K562 (cell line): ENCODE data around the gene NPM1. TPM values are rescaled to one million over a fixed set of nuclear protein-coding genes. Genes with fewer than 3 reads are reported as not detected.

Experiments used
- EP400 ChIP-seq: fragments of 450-650 bp; IDR thresholded peaks from 2 replicates; pipeline ENCODE4 v1.6.1; 2017; ENCODE audit warnings: antibody characterized with exemption, mild to moderate bottlenecking, moderate library complexity
- FIP1L1 ChIP-seq: fragments of 200-400 bp; formaldehyde crosslinking; IDR thresholded peaks from 2 replicates; pipeline ENCODE4 v1.6.1; 2018; ENCODE audit warnings: mild to moderate bottlenecking, low read depth, low read length; ENCODE audit not compliant: poor library complexity, severe bottlenecking
- HNRNPUL1 ChIP-seq: fragments of 200-400 bp; formaldehyde crosslinking; IDR thresholded peaks from 2 replicates; pipeline ENCODE4 v1.6.1; 2017; ENCODE audit warnings: low read length
- MAFG ChIP-seq: fragments of 450-650 bp; conservative IDR thresholded peaks from 2 replicates; pipeline ENCODE4 v1.6.1; 2016; ENCODE audit warnings: missing genetic modification characterization, missing compliant biosample characterization
- MXI1 ChIP-seq: IDR thresholded peaks from 2 replicates; pipeline ENCODE4 v1.6.1; 2011; ENCODE audit warnings: low read depth, mild to moderate bottlenecking, improper control_type of control experiment, low read length
- TCF3 ChIP-seq: sonication (generic); formaldehyde crosslinking; IDR thresholded peaks from 2 replicates; pipeline ENCODE4 v1.4.0; 2020; ENCODE audit warnings: mild to moderate bottlenecking, missing genetic modification reagents
- ZNF766 ChIP-seq: fragments of 200-800 bp; sonication (Bioruptor generic); conservative IDR thresholded peaks from 2 replicates; pipeline ENCODE4 v1.6.1; 2016; ENCODE audit warnings: missing genetic modification characterization, missing compliant biosample characterization
- polyA plus RNA-seq, 8 experiments: library from polyadenylated mRNA; depleted of rRNA in 4 of 8; stranded (reverse) in 5 of 8; unstranded in 3 of 8; fragments of >200 nt; fragmentation: Nextera tagmentation in 2 of 8; fragmentation: Illumina TruSeq in 1 of 8; extraction: Ambion mirVana in 2 of 8; extraction: Trizol in 1 of 8; gene quantifications; 2 replicates each; pipeline versions ENCODE4 v1.2.1 to v1.2.3, GENCODE V29; 2011 to 2014; ENCODE audit warnings: inconsistent platforms in 1 of 8, missing spikeins in 1 of 8
- total RNA-seq, 7 experiments: library from RNA; depleted of rRNA in 6 of 7; stranded (reverse); fragments of >200 nt in 6 of 7; fragmentation: Illumina TruSeq in 2 of 7; extraction: Trizol in 2 of 7; gene quantifications; 2 replicates each; pipeline versions ENCODE4 v1.2.1 to v1.2.3, GENCODE V29; 2011 to 2021; ENCODE audit warnings: low replicate concordance in 1 of 7
- TF ChIP-seq, protein P1 (sequence below): fragments of 250-450 bp; sonication (Bioruptor Pico); IDR thresholded peaks from 2 replicates; pipeline ENCODE4 v1.8.0; 2021; ENCODE audit warnings: borderline replicate concordance, mild to moderate bottlenecking, moderate library complexity; ENCODE audit not compliant: poor library complexity, severe bottlenecking
- TF ChIP-seq, protein P2 (sequence below): fragments of 450-650 bp; IDR thresholded peaks from 2 replicates; pipeline ENCODE4 v1.6.1; 2016; ENCODE audit warnings: missing biosample characterization, missing genetic modification characterization
- TF ChIP-seq, protein P3 (sequence below), 3 experiments: fragments of 200-800 bp in 1 of 3; sonication (Bioruptor generic) in 1 of 3; sonication (generic) in 1 of 3; formaldehyde crosslinking in 1 of 3; IDR thresholded peaks; 2 replicates each; pipeline versions ENCODE4 v1.6.1 to v1.8.0; 2016 to 2022; ENCODE audit warnings: mild to moderate bottlenecking in 2 of 3, missing compliant biosample characterization in 2 of 3, missing genetic modification characterization in 2 of 3, missing genetic modification reagents in 1 of 3
- TF ChIP-seq, protein P4 (sequence below): fragments of 450-650 bp; IDR thresholded peaks from 2 replicates; pipeline ENCODE4 v1.6.1; 2016; ENCODE audit warnings: low read depth, mild to moderate bottlenecking, moderate library complexity
- TF ChIP-seq, protein P5 (sequence below): fragments of 250-450 bp; sonication (Bioruptor Pico); IDR thresholded peaks from 2 replicates; pipeline ENCODE4 v1.4.0; 2020; ENCODE audit warnings: mild to moderate bottlenecking, moderate library complexity, borderline replicate concordance
- TF ChIP-seq, protein P6 (sequence below): sonication (generic); formaldehyde crosslinking; IDR thresholded peaks from 2 replicates; pipeline ENCODE4 v1.8.0; 2022; ENCODE audit warnings: mild to moderate bottlenecking, missing genetic modification reagents
- TF ChIP-seq, protein P7 (sequence below): sonication (generic); formaldehyde crosslinking; IDR thresholded peaks from 2 replicates; pipeline ENCODE4 v1.4.0; 2020; ENCODE audit warnings: mild to moderate bottlenecking, missing genetic modification reagents

Gene NPM1
- total and polyA plus RNA-seq, 9 of the 15 experiments (the other 6 are each of a cell fraction or from before 2014, with no cell fraction given): 2,438 to 6,909 (median 5,639) TPM

DNA sequence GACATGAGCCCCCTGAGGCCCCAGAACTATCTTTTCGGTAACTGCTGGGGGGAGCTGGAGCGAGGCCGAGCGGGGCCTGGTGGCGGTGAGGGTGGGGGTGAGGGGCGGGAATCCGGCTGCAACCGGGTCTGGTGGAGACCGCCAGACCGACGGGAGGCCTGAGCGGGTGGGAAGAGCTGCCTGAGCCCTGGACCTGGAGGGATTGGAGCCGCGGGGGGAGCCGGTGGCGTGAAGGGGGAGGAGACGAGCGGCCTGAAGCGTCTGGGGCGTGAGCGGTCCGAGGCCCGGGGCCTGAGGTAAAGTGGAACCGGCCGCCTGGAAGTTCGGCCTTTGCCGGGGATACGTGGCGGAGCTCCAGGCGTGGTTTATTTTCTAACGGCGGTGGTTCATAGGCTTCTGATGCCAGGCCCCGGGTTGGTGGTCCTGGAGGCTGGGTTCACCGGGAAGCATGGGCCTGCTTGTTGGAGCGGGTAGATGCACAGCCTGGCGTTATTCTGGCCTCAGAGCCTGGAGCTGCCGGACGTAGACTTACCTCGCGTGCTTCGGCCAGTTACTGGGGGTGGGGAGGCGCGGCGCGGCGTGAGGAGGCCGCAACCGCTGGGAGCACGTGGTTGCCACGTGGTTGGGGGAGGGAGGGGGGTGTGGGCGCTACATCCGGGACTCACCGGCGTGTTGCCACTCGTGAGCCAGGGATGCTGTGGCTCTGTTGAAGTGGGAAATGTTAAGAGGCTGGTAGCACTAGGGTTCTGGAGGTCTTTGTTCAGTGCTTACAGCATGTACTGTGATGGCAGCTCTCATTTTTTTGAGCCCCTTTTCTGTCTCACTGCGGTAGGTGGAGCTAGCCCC is 544 bp downstream of the NPM1 start (continued):
- TF ChIP-seq EP400 (peak; percentile 95), ZNF766 (CRISPR knock-in tag) (no peak), MAFG (tag) (no peak), HNRNPUL1 (no peak), FIP1L1 (peak; percentile 81), MXI1 (peak; percentile 98), TCF3 (CRISPR knock-in tag) (peak; percentile 12; the same call in 1 of the 2 replicates)
- TF ChIP-seq, protein P1, sequence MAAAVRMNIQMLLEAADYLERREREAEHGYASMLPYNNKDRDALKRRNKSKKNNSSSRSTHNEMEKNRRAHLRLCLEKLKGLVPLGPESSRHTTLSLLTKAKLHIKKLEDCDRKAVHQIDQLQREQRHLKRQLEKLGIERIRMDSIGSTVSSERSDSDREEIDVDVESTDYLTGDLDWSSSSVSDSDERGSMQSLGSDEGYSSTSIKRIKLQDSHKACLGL (CRISPR knock-in tag): peak; percentile 96
- TF ChIP-seq, protein P2, sequence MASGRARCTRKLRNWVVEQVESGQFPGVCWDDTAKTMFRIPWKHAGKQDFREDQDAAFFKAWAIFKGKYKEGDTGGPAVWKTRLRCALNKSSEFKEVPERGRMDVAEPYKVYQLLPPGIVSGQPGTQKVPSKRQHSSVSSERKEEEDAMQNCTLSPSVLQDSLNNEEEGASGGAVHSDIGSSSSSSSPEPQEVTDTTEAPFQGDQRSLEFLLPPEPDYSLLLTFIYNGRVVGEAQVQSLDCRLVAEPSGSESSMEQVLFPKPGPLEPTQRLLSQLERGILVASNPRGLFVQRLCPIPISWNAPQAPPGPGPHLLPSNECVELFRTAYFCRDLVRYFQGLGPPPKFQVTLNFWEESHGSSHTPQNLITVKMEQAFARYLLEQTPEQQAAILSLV: no peak
- TF ChIP-seq, protein P3, sequence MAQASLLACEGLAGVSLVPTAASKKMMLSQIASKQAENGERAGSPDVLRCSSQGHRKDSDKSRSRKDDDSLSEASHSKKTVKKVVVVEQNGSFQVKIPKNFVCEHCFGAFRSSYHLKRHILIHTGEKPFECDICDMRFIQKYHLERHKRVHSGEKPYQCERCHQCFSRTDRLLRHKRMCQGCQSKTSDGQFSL (CRISPR knock-in tag; IDR thresholded peaks at IDR 0.05): peak; percentile 68
- TF ChIP-seq, protein P3 (tag; IDR thresholded peaks at IDR 0.05): peak in 1 of 2 experiments; percentile 66; a peak in 1 of 4 replicates
- TF ChIP-seq, protein P4, sequence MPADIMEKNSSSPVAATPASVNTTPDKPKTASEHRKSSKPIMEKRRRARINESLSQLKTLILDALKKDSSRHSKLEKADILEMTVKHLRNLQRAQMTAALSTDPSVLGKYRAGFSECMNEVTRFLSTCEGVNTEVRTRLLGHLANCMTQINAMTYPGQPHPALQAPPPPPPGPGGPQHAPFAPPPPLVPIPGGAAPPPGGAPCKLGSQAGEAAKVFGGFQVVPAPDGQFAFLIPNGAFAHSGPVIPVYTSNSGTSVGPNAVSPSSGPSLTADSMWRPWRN: peak; percentile 74
- TF ChIP-seq, protein P5, sequence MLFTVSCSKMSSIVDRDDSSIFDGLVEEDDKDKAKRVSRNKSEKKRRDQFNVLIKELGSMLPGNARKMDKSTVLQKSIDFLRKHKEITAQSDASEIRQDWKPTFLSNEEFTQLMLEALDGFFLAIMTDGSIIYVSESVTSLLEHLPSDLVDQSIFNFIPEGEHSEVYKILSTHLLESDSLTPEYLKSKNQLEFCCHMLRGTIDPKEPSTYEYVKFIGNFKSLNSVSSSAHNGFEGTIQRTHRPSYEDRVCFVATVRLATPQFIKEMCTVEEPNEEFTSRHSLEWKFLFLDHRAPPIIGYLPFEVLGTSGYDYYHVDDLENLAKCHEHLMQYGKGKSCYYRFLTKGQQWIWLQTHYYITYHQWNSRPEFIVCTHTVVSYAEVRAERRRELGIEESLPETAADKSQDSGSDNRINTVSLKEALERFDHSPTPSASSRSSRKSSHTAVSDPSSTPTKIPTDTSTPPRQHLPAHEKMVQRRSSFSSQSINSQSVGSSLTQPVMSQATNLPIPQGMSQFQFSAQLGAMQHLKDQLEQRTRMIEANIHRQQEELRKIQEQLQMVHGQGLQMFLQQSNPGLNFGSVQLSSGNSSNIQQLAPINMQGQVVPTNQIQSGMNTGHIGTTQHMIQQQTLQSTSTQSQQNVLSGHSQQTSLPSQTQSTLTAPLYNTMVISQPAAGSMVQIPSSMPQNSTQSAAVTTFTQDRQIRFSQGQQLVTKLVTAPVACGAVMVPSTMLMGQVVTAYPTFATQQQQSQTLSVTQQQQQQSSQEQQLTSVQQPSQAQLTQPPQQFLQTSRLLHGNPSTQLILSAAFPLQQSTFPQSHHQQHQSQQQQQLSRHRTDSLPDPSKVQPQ (CRISPR knock-in tag): no peak
- TF ChIP-seq, protein P6, sequence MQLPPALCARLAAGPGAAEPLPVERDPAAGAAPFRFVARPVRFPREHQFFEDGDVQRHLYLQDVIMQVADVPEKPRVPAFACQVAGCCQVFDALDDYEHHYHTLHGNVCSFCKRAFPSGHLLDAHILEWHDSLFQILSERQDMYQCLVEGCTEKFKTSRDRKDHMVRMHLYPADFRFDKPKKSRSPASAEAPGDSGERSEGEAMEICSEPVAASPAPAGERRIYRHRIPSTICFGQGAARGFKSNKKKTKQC (CRISPR knock-in tag): 0 out of 2 replicates have a peak, but pooled peaks have one; percentile 65
- TF ChIP-seq, protein P7, sequence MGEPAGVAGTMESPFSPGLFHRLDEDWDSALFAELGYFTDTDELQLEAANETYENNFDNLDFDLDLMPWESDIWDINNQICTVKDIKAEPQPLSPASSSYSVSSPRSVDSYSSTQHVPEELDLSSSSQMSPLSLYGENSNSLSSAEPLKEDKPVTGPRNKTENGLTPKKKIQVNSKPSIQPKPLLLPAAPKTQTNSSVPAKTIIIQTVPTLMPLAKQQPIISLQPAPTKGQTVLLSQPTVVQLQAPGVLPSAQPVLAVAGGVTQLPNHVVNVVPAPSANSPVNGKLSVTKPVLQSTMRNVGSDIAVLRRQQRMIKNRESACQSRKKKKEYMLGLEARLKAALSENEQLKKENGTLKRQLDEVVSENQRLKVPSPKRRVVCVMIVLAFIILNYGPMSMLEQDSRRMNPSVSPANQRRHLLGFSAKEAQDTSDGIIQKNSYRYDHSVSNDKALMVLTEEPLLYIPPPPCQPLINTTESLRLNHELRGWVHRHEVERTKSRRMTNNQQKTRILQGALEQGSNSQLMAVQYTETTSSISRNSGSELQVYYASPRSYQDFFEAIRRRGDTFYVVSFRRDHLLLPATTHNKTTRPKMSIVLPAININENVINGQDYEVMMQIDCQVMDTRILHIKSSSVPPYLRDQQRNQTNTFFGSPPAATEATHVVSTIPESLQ (CRISPR knock-in tag): 0 out of 2 replicates have a peak, but pooled peaks have one; percentile 50
